HepG2 (cell line): ENCODE data around the gene NDUFA13. TPM values are rescaled to one million over a fixed set of nuclear protein-coding genes. Genes with fewer than 3 reads are reported as not detected.

Experiments
- ADNP ChIP-seq: sonication (generic); formaldehyde crosslinking; IDR thresholded peaks from 2 replicates; pipeline ENCODE4 v1.4.0; 2020; ENCODE audit warnings: missing genetic modification reagents
- ARID5B ChIP-seq: IDR thresholded peaks from 2 replicates; pipeline ENCODE4 v1.4.0; 2020; ENCODE audit warnings: mild to moderate bottlenecking, missing genetic modification reagents
- ARNTL ChIP-seq: sonication (generic); formaldehyde crosslinking; IDR thresholded peaks from 2 replicates; pipeline ENCODE4 v1.4.0; 2020; ENCODE audit warnings: mild to moderate bottlenecking, missing genetic modification reagents
- CEBPG ChIP-seq: IDR thresholded peaks from 2 replicates; pipeline ENCODE4 v1.6.1; 2016
- CREB1 ChIP-seq, 2 experiments: fragments of 450-650 bp in 1 of 2; IDR thresholded peaks; 2 replicates each; pipeline ENCODE4 v1.6.1; 2016 to 2017; ENCODE audit warnings: control low read depth in 1 of 2, mild to moderate bottlenecking in 1 of 2, missing compliant biosample characterization in 1 of 2, missing genetic modification characterization in 1 of 2
- FOXP1 ChIP-seq, 2 experiments: fragments of 450-650 bp in 1 of 2; IDR thresholded peaks; 2 replicates each; pipeline ENCODE4 v1.6.1; 2017 to 2018; ENCODE audit warnings: antibody characterized with exemption in 1 of 2
- GFI1 ChIP-seq: sonication (generic); formaldehyde crosslinking; IDR thresholded peaks from 2 replicates; pipeline ENCODE4 v1.5.0; 2020; ENCODE audit warnings: missing genetic modification reagents, mild to moderate bottlenecking, borderline replicate concordance
- HOXA9 ChIP-seq: sonication (generic); formaldehyde crosslinking; IDR thresholded peaks from 2 replicates; pipeline ENCODE4 v1.8.1; 2022; ENCODE audit warnings: missing genetic modification reagents, mild to moderate bottlenecking, moderate library complexity, borderline replicate concordance
- KLF9 ChIP-seq: IDR thresholded peaks from 2 replicates; pipeline ENCODE4 v1.6.1; 2016; ENCODE audit warnings: low read depth
- PAF1 ChIP-seq: IDR thresholded peaks from 2 replicates; pipeline ENCODE4 v1.6.1; 2016; ENCODE audit warnings: missing genetic modification reagents, missing compliant biosample characterization
- PCBP1 ChIP-seq: fragments of 200-400 bp; formaldehyde crosslinking; IDR thresholded peaks from 2 replicates; pipeline ENCODE4 v1.6.1; 2017; ENCODE audit warnings: mild to moderate bottlenecking, low read depth, low read length, borderline replicate concordance
- SP5 ChIP-seq: IDR thresholded peaks from 2 replicates; pipeline ENCODE4 v1.6.1; 2016; ENCODE audit warnings: low read depth, borderline replicate concordance
- STAG1 ChIP-seq: sonication (generic); formaldehyde crosslinking; IDR thresholded peaks from 2 replicates; pipeline ENCODE4 v1.4.0; 2020; ENCODE audit warnings: missing genetic modification reagents
- TAF15 ChIP-seq: fragments of 200-400 bp; formaldehyde crosslinking; IDR thresholded peaks from one replicate; pipeline ENCODE4 v1.6.1; 2018; ENCODE audit warnings: mild to moderate bottlenecking, low read depth, low read length; ENCODE audit not compliant: poor library complexity, severe bottlenecking
- TRIM24 ChIP-seq: sonication (generic); formaldehyde crosslinking; IDR thresholded peaks from 2 replicates; pipeline ENCODE4 v1.8.0; 2022; ENCODE audit warnings: mild to moderate bottlenecking, missing genetic modification reagents
- ZBTB26 ChIP-seq: IDR thresholded peaks from 2 replicates; pipeline ENCODE4 v1.6.1; 2016; ENCODE audit warnings: missing compliant biosample characterization, missing genetic modification reagents, borderline replicate concordance
- ZFP82 ChIP-seq: sonication (generic); formaldehyde crosslinking; IDR thresholded peaks from 2 replicates; pipeline ENCODE4 v1.5.1; 2020; ENCODE audit warnings: mild to moderate bottlenecking, missing genetic modification reagents, borderline replicate concordance
- ZNF224 ChIP-seq: sonication (generic); formaldehyde crosslinking; IDR thresholded peaks from 2 replicates; pipeline ENCODE4 v1.5.0; 2020; ENCODE audit warnings: mild to moderate bottlenecking, missing genetic modification reagents
- ZNF253 ChIP-seq: sonication (generic); formaldehyde crosslinking; IDR thresholded peaks from 2 replicates; pipeline ENCODE4 v1.8.0; 2022; ENCODE audit warnings: mild to moderate bottlenecking, missing genetic modification reagents, borderline replicate concordance
- ZNF383 ChIP-seq: sonication (generic); formaldehyde crosslinking; IDR thresholded peaks from 2 replicates; pipeline ENCODE4 v1.4.0; 2020; ENCODE audit warnings: missing genetic modification reagents, mild to moderate bottlenecking, borderline replicate concordance
- ZNF468 ChIP-seq: sonication (generic); formaldehyde crosslinking; IDR thresholded peaks from 2 replicates; pipeline ENCODE4 v1.8.0; 2022; ENCODE audit warnings: mild to moderate bottlenecking, moderate library complexity, missing genetic modification reagents
- ZNF615 ChIP-seq: sonication (generic); formaldehyde crosslinking; IDR thresholded peaks from 2 replicates; pipeline ENCODE4 v1.5.0; 2020; ENCODE audit warnings: mild to moderate bottlenecking, missing genetic modification reagents, borderline replicate concordance
- ZNF704 ChIP-seq: sonication (generic); formaldehyde crosslinking; IDR thresholded peaks from 2 replicates; pipeline ENCODE4 v1.8.1; 2023; ENCODE audit warnings: mild to moderate bottlenecking, inconsistent platforms, moderate library complexity, missing genetic modification reagents, borderline replicate concordance
- polyA plus RNA-seq, 8 experiments: library from polyadenylated mRNA; depleted of rRNA in 3 of 8; stranded (reverse) in 7 of 8; unstranded in 1 of 8; fragments of >200 nt; fragmentation: Illumina TruSeq in 4 of 8; extraction: Trizol in 4 of 8; gene quantifications; 2 replicates each; pipeline versions ENCODE4 v1.2.1 to v1.2.3, GENCODE V29; 2011 to 2016; ENCODE audit warnings: low read depth in 4 of 8, missing spikeins in 1 of 8, mixed read lengths in 1 of 8; ENCODE audit not compliant: insufficient read depth in 1 of 8
- total RNA-seq, 5 experiments: library from RNA; depleted of rRNA; stranded (reverse); fragments of >200 nt; fragmentation: Illumina TruSeq; extraction: Trizol; gene quantifications; 2 replicates each; pipeline ENCODE4 v1.2.3, GENCODE V29; 2016; ENCODE audit warnings: low read depth in 1 of 5

NDUFA13 gene
- total and polyA plus RNA-seq, 2 of the 13 experiments (the other 11 are each of a cell fraction or from before 2014, with no cell fraction given): 337 to 366 TPM

- TF ChIP-seq ARID5B (CRISPR knock-in tag) (peak; percentile 39; the same call in 1 of the 2 replicates), TRIM24 (CRISPR knock-in tag) (no peak), TAF15 (peak; percentile 79), PAF1 (CRISPR knock-in tag) (no peak), ZNF224 (CRISPR knock-in tag) (peak; percentile 70; the same call in 1 of the 2 replicates), STAG1 (no peak), SP5 (CRISPR knock-in tag) (no peak; the same call in 1 of the 2 replicates), PCBP1 (0 out of 2 replicates have a peak, but pooled peaks have one; percentile 67), ARNTL (CRISPR knock-in tag) (peak; percentile 72; the same call in 1 of the 2 replicates), ZNF253 (CRISPR knock-in tag) (no peak), ZNF383 (CRISPR knock-in tag) (no peak), ZBTB26 (CRISPR knock-in tag) (no peak; the same call in 1 of the 2 replicates), ADNP (CRISPR knock-in tag) (no peak), GFI1 (0 out of 2 replicates have a peak, but pooled peaks have one; percentile 54), FOXP1 (IDR thresholded peaks at IDR 0.05) (no peak), FOXP1 (CRISPR knock-in tag; IDR thresholded peaks at IDR 0.05) (0 out of 2 replicates have a peak, but pooled peaks have one; percentile 20), CREB1 (IDR thresholded peaks at IDR 0.05) (peak; percentile 71), CREB1 (CRISPR knock-in tag; IDR thresholded peaks at IDR 0.05) (peak; percentile 92), ZNF615 (CRISPR knock-in tag) (peak; percentile 60; the same call in 1 of the 2 replicates), ZNF468 (CRISPR knock-in tag) (no peak), ZNF704 (CRISPR knock-in tag) (no peak), HOXA9 (CRISPR knock-in tag) (no peak), KLF9 (CRISPR knock-in tag) (no peak), CEBPG (CRISPR knock-in tag) (peak; percentile 37; the same call in 1 of the 2 replicates), ZFP82 (CRISPR knock-in tag) (no peak)
Measured at GRCh38 chr19:19515642-19516519, at the start of gene NDUFA13 (continued).
